Spleen (tissue), 7 donors: ENCODE measurements around the gene ZNF275.

Experiments used
- POLR2A ChIP-seq, 3 donors: fragments of 450-650 bp; IDR thresholded peaks; one replicate each; pipeline ENCODE4 v1.5.1; 2017; ENCODE audit warnings: antibody characterized with exemption in 3 of 3, mild to moderate bottlenecking in 1 of 3
- POLR2AphosphoS5 ChIP-seq, 3 donors: sonication (generic); formaldehyde crosslinking; IDR thresholded peaks; one replicate each; pipeline ENCODE4 v1.5.1; 2017; ENCODE audit warnings: antibody characterized with exemption in 3 of 3
- TF ChIP-seq, protein P1 (sequence below), 11 experiments: fragments of 200-600 bp in 7 of 11; fragments of 450-650 bp in 4 of 11; sonication (generic) in 4 of 11; IDR thresholded peaks in 8 of 11; conservative IDR thresholded peaks in 3 of 11; 1 replicate in 7 of 11; 2 replicates in 4 of 11; pipeline versions ENCODE4 v1.4.0 to v1.8.0; 2016 to 2021; ENCODE audit warnings: antibody characterized with exemption in 11 of 11, inconsistent platforms in 4 of 11, mild to moderate bottlenecking in 1 of 11
- donor health status: DM: no; HTN: no; CAD: no; lungs with moderate emphysema.
- donor health status: DM: no; HTN: no; CAD: no.
- donor health status: DM: no; HTN: no; CAD: no.

- TF ChIP-seq, protein P1, sequence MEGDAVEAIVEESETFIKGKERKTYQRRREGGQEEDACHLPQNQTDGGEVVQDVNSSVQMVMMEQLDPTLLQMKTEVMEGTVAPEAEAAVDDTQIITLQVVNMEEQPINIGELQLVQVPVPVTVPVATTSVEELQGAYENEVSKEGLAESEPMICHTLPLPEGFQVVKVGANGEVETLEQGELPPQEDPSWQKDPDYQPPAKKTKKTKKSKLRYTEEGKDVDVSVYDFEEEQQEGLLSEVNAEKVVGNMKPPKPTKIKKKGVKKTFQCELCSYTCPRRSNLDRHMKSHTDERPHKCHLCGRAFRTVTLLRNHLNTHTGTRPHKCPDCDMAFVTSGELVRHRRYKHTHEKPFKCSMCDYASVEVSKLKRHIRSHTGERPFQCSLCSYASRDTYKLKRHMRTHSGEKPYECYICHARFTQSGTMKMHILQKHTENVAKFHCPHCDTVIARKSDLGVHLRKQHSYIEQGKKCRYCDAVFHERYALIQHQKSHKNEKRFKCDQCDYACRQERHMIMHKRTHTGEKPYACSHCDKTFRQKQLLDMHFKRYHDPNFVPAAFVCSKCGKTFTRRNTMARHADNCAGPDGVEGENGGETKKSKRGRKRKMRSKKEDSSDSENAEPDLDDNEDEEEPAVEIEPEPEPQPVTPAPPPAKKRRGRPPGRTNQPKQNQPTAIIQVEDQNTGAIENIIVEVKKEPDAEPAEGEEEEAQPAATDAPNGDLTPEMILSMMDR (IDR thresholded peaks at IDR 0.05 in 8 of 11, conservative IDR thresholded peaks at IDR 0.05 in 3 of 11) = no peak
- TF ChIP-seq POLR2A (IDR thresholded peaks at IDR 0.05) (no peak), POLR2AphosphoS5 (IDR thresholded peaks at IDR 0.05) (no peak)
These were observed 52.1 kb downstream of the ZNF275 start for GRCh38 chrX:153386097-153386496.
